HUES6 (cell line): ENCODE data around the gene CACNA1B.
"Not testable (repeated sequence)": the region's sequence is repeated elsewhere in the genome, so short reads cannot be mapped to it uniquely, and the experiment has no call there.

Experiments
- H3K27ac ChIP-seq: 2 replicates; pipeline ENCODE4 v1.7.0; 2013; ENCODE audit warnings: low read depth, mild to moderate bottlenecking, low read length, inconsistent platforms
- H3K27me3 ChIP-seq: 2 replicates; pipeline ENCODE4 v1.6.1; 2013; ENCODE audit warnings: low read length; ENCODE audit not compliant: control insufficient read depth, insufficient read depth
- H3K36me3 ChIP-seq: 2 replicates; pipeline ENCODE4 v1.6.1; 2013; ENCODE audit warnings: low read length; ENCODE audit not compliant: control insufficient read depth, insufficient read depth
- H3K4me1 ChIP-seq: 2 replicates; pipeline ENCODE4 v1.6.1; 2013; ENCODE audit warnings: low read length; ENCODE audit not compliant: control insufficient read depth, insufficient read depth
- H3K4me3 ChIP-seq: 2 replicates; pipeline ENCODE4 v1.5.1; 2013; ENCODE audit warnings: low read depth, low read length
- H3K9ac ChIP-seq: one replicate; pipeline ENCODE4 v1.6.1; 2013; ENCODE audit warnings: mild to moderate bottlenecking, low read length
- H3K9me3 ChIP-seq: 2 replicates; pipeline ENCODE4 v1.6.1; 2013; ENCODE audit warnings: low read depth, low read length; ENCODE audit not compliant: control insufficient read depth, insufficient read depth

Gene CACNA1B

DNA sequence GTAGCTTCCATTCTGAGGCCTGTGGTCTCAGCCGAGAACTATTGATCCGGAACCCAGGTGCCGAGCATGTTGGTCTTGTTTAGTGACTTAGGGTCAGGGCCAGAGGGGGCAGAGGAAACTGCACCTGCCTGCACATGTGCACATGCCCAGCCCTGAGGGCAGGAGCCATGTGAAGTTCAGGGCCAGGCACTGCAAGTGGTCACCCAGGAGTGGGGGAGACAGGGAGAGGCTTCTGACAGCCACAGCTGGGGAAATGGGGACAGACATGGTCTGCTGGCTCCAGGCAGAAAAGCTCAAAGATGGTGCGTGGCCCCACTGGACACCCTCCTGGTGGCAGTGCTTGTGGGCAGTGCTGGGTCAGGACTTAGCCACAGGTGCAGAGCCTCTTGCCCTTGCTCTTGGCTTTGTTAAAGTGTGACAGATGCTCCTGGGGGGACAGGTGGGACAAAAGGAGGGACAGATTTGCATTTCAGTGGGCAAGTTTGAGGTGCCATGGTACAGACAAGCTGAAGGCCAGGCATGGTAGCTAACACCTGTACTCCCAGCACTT is 134.4 kb downstream of the CACNA1B start:
- Histone ChIP-seq H3K4me1 (no peaks in the 10 kb centered on the region), H3K9me3 (no peaks in the 10 kb centered on the region), H3K27me3 (no peaks in the 10 kb centered on the region), H3K27ac (no peak overlapping the region), H3K9ac (no peak overlapping the region), H3K4me3 (no peak overlapping the region), H3K36me3 (no peaks in the 10 kb centered on the region; the same call in 1 of the 2 replicates)

DNA sequence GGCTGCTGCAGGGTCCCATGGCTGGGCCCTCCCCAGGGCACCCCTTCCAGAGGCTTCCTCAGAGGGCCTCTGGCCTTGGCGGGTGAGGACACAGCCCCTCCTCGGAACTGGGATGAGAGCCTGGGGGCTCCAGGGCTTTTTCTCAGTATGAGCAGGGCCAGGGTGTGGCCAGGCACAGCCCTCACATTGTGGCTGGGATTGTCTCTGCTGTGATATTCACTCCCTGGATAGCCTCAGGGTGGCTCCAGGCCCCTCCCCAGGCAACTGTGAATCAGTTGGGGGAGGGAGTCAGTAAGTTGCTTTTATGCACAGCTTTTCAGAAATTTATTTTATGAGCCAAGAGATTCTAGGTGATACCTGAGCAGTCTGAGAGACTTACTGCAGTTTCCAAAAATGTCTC is 135.7 kb downstream of the CACNA1B start:
- no peak overlapping the region for H3K27ac ChIP-seq
- no peaks in the 10 kb centered on the region; the same call in 1 of the 2 replicates for H3K36me3 ChIP-seq
- no peaks in the 10 kb centered on the region for H3K27me3 ChIP-seq
- H3K4me1 ChIP-seq = no peaks in the 10 kb centered on the region
- H3K9ac ChIP-seq = no peak overlapping the region
- H3K4me3 ChIP-seq = no peak overlapping the region
- H3K9me3 ChIP-seq = no peaks in the 10 kb centered on the region

- Histone ChIP-seq H3K36me3 (no peaks in the 10 kb centered on the region; the same call in 1 of the 2 replicates), H3K4me3 (no peak overlapping the region)
These were observed 136.4 kb downstream of the CACNA1B start for GRCh38 chr9:138013836-138014562.

GRCh38 chr9:138014563-138014945 is 137.0 kb downstream of the CACNA1B start:
- Histone ChIP-seq H3K36me3 (no peaks in the 10 kb centered on the region; the same call in 1 of the 2 replicates), H3K9me3 (no peaks in the 10 kb centered on the region), H3K27ac (no peak overlapping the region), H3K27me3 (no peaks in the 10 kb centered on the region), H3K4me3 (no peak overlapping the region), H3K9ac (no peak overlapping the region), H3K4me1 (no peaks in the 10 kb centered on the region)

More at GRCh38 chr9:138013836-138014562, 136.4 kb downstream of the CACNA1B start:
- Histone ChIP-seq H3K27me3 (no peaks in the 10 kb centered on the region), H3K27ac (no peak overlapping the region), H3K4me1 (no peaks in the 10 kb centered on the region), H3K9me3 (no peaks in the 10 kb centered on the region), H3K9ac (no peak overlapping the region)

DNA sequence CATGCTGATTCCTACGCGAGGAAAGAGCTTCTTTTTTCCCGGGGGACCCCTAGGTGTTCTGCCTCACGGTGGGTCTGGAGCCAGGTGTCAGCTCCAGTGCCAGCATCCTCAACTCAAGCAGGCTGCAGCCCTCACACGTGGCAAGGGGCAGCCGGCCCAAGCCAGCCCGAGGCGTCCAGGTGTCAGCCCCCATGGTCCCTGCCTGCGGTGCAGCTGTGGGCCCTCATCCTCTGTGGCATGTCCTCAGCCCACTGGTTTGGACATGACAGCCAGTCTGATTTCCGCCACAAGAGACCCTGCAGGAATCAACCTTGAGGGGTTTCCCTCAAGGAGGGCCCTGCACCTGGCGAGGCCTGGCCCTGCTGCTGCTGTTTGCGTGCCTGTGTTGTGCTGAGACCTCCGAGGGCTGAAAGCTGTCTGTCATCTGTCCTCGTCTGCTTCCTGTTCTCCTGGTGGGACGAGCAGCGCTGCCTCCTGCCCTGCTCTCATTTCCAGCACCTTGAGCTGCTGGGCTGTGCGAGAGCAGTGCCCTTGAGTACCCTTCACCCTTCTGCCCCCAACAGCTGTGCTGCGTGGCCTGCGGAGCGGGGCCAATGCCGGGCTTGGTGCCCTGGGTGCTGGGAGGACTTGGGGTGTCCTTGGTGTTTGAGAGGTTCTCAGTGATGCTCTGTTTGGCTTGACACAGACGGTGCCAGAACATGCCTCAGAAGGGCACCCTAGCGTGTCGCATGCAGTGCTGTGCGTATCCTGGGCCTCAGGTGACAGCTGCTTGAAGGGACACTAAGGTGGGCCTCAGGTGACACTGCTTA is 137.6 kb downstream of the CACNA1B start:
- no peak overlapping the region for H3K9ac ChIP-seq
- no peaks in the 10 kb centered on the region for H3K4me1 ChIP-seq
- H3K4me3 ChIP-seq = no peak overlapping the region
- no peak overlapping the region for H3K27ac ChIP-seq
- no peaks in the 10 kb centered on the region for H3K27me3 ChIP-seq
- H3K9me3 ChIP-seq = no peaks in the 10 kb centered on the region
- H3K36me3 ChIP-seq = no peaks in the 10 kb centered on the region; the same call in 1 of the 2 replicates

GRCh38 chr9:138016406-138017187 is 139.0 kb downstream of the CACNA1B start:
- Histone ChIP-seq H3K4me1 (no peaks in the 10 kb centered on the region), H3K9me3 (no peaks in the 10 kb centered on the region), H3K27me3 (no peaks in the 10 kb centered on the region; the same call in 1 of the 2 replicates), H3K9ac (no peak overlapping the region), H3K27ac (no peak overlapping the region), H3K36me3 (no peaks in the 10 kb centered on the region; the same call in 1 of the 2 replicates), H3K4me3 (no peak overlapping the region)

GRCh38 chr9:138017200-138017599 is 139.6 kb downstream of the CACNA1B start:
- Histone ChIP-seq H3K9ac (no peak overlapping the region), H3K4me1 (no peaks in the 10 kb centered on the region)

GRCh38 chr9:138019514-138019913 is 141.9 kb downstream of the CACNA1B start:
- not testable (repeated sequence) for H3K4me3 ChIP-seq, H3K9me3 ChIP-seq, H3K4me1 ChIP-seq, H3K27ac ChIP-seq, H3K36me3 ChIP-seq, H3K9ac ChIP-seq
- peaks cover 25% of the 10 kb centered on the region for H3K27me3 ChIP-seq

More at GRCh38 chr9:138017200-138017599, 139.6 kb downstream of the CACNA1B start:
- Histone ChIP-seq H3K36me3 (no peaks in the 10 kb centered on the region; the same call in 1 of the 2 replicates), H3K27ac (no peak overlapping the region), H3K9me3 (no peaks in the 10 kb centered on the region), H3K27me3 (peaks cover 3% of the 10 kb centered on the region; the same call in 1 of the 2 replicates), H3K4me3 (no peak overlapping the region)

DNA sequence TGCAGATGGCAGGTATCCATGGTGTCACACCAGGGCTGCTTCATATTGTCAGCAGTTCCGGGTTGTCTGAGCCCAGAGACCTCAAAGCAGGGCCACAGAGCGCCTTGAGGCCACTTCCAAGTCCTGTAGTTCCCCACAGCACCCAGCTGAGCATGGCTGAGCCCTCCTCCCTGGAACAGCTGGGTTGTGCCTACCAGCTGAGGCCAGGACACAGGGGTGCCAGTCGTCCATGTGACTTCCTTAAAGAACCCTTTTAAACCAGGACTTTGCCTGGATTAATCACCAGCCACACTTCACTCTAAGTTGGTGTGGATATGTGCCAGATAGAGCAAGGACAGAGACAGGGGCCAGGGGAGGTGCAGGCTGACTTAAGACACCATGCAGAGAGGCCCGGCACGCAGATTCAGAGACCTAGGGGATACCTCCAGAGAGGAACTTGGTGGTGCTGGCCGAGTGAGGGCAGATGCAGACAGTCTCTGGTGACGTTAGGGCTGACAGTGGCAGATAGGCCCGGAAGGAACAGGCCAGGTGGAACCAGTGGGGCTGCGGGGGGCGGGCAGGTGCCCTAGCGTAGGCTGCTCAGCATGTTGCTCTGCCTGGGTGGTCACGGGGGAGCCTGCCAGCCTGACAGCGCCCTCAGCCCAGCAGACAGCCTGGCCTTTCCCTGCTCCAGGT is 142.7 kb downstream of the CACNA1B start:
- Histone ChIP-seq H3K9me3 (no peaks in the 10 kb centered on the region), H3K4me3 (no peak overlapping the region), H3K4me1 (0 out of 2 replicates have a peak, but pooled peaks cover 5% of the 10 kb centered on the region), H3K27me3 (peaks cover 32% of the 10 kb centered on the region), H3K36me3 (peaks cover 6% of the 10 kb centered on the region; the same call in 1 of the 2 replicates), H3K9ac (no peak overlapping the region), H3K27ac (no peak overlapping the region)

- Histone ChIP-seq H3K27me3 (peaks cover 37% of the 10 kb centered on the region), H3K4me1 (0 out of 2 replicates have a peak, but pooled peaks cover 5% of the 10 kb centered on the region), H3K36me3 (peaks cover 10% of the 10 kb centered on the region; the same call in 1 of the 2 replicates), H3K4me3 (no peak overlapping the region), H3K27ac (no peak overlapping the region), H3K9ac (no peak overlapping the region), H3K9me3 (no peaks in the 10 kb centered on the region)
These were observed 143.2 kb downstream of the CACNA1B start for GRCh38 chr9:138020795-138021182.
